H1 (cell line): ENCODE data around the gene INPP4A. TPM values are rescaled to one million over a fixed set of nuclear protein-coding genes. Genes with fewer than 3 reads are reported as not detected.

ENCODE experiments used
- CTCF ChIA-PET: fragments of 300-600 bp; sonication (Branson Sonifier 250); formaldehyde crosslinking; loops from one replicate; lab custom pipeline; 2021; ENCODE audit not compliant: partially characterized antibody; lab: Charles Lee
- POLR2A ChIA-PET: fragments of 300-600 bp; sonication (Branson Sonifier 250); formaldehyde crosslinking; loops from one replicate; lab custom pipeline; 2021; ENCODE audit warnings: inconsistent platforms; ENCODE audit not compliant: partially characterized antibody; lab: Charles Lee
- DNase-seq, 2 experiments: peaks; one replicate each; pipeline versions ENCODE4 v3.0.0 to v3.0.0-alpha.2; 2010 to 2022; ENCODE audit warnings: low spot score in 2 of 2, low read depth in 1 of 2, mixed read lengths in 1 of 2
- FAIRE-seq: peaks from 2 replicates; lab custom pipeline; 2011; peaks lifted over from hg19 to GRCh38; lab: Jason Lieb, UNC
- H2AFZ ChIP-seq: 2 replicates; pipeline ENCODE4 v1.8.1; 2012; ENCODE audit warnings: low read length, inconsistent platforms
- H2AK5ac ChIP-seq: 2 replicates; pipeline ENCODE4 v1.6.1; 2013; ENCODE audit warnings: low read depth, low read length
- H2BK120ac ChIP-seq: replicated peaks from 2 replicates; pipeline ENCODE3; 2013; ENCODE audit warnings: low read depth, low read length, inconsistent platforms
- H2BK12ac ChIP-seq: 2 replicates; pipeline ENCODE4 v1.6.1; 2013; ENCODE audit warnings: low read depth, low read length
- H2BK15ac ChIP-seq: 2 replicates; pipeline ENCODE4 v1.6.1; 2013; ENCODE audit warnings: low read length
- H2BK20ac ChIP-seq: 2 replicates; pipeline ENCODE4 v1.6.1; 2013; ENCODE audit warnings: low read length
- H2BK5ac ChIP-seq: 2 replicates; pipeline ENCODE4 v1.6.1; 2013; ENCODE audit warnings: low read depth, low read length
- H3K14ac ChIP-seq: 2 replicates; pipeline ENCODE4 v1.6.1; 2013; ENCODE audit warnings: inconsistent platforms; ENCODE audit not compliant: insufficient read length
- H3K18ac ChIP-seq: 2 replicates; pipeline ENCODE4 v1.6.1; 2013; ENCODE audit warnings: low read length; ENCODE audit errors: extremely low read depth
- H3K23ac ChIP-seq: 2 replicates; pipeline ENCODE4 v1.6.1; 2013; ENCODE audit warnings: inconsistent platforms; ENCODE audit not compliant: insufficient read length
- H3K23me2 ChIP-seq: 2 replicates; pipeline ENCODE4 v1.6.1; 2013; ENCODE audit warnings: low read depth, low read length
- H3K27ac ChIP-seq: 2 replicates; pipeline ENCODE4 v1.6.1; 2011; ENCODE audit warnings: low read depth, low read length, inconsistent platforms
- H3K27me3 ChIP-seq, 4 experiments: replicated peaks in 1 of 4; 1 replicate in 1 of 4; 2 replicates in 3 of 4; pipeline versions ENCODE4 v1.6.1 to v1.8.1; 2011 to 2013; ENCODE audit warnings: low read length in 3 of 4, mild to moderate bottlenecking in 3 of 4, inconsistent platforms in 2 of 4, mixed read lengths in 2 of 4, moderate library complexity in 1 of 4; ENCODE audit not compliant: control insufficient read depth in 3 of 4, insufficient read depth in 3 of 4; ENCODE audit errors: extremely low read depth in 1 of 4
- H3K36me3 ChIP-seq, 4 experiments: 2 replicates each; pipeline versions ENCODE4 v1.6.1 to v1.8.1; 2011 to 2013; ENCODE audit warnings: mild to moderate bottlenecking in 4 of 4, low read length in 3 of 4, moderate library complexity in 2 of 4, control low read depth in 1 of 4, inconsistent platforms in 1 of 4; ENCODE audit not compliant: insufficient read depth in 4 of 4, control insufficient read depth in 2 of 4
- H3K4ac ChIP-seq: replicated peaks from 2 replicates; pipeline ENCODE3; 2013; ENCODE audit warnings: low read length, low read depth, mixed read lengths, inconsistent platforms; ENCODE audit not compliant: insufficient read length
- H3K4me1 ChIP-seq, 4 experiments: replicated peaks in 1 of 4; 1 replicate in 1 of 4; 2 replicates in 3 of 4; pipeline versions ENCODE4 v1.6.1 to v1.8.1; 2011 to 2013; ENCODE audit warnings: low read length in 3 of 4, inconsistent platforms in 2 of 4, mixed read lengths in 1 of 4; ENCODE audit not compliant: insufficient read depth in 4 of 4, control insufficient read depth in 3 of 4
- H3K4me2 ChIP-seq, 2 experiments: 2 replicates each; pipeline versions ENCODE4 v1.6.1 to v1.8.1; 2011 to 2013; ENCODE audit warnings: low read depth in 2 of 2, low read length in 2 of 2, control low read depth in 1 of 2, inconsistent platforms in 1 of 2, mild to moderate bottlenecking in 1 of 2; ENCODE audit not compliant: insufficient read depth in 1 of 2
- H3K4me3 ChIP-seq, 4 experiments: fragments of 200-600, 300-600 bp in 1 of 4; sonication (generic), shearing (Covaris generic), sonication (Bioruptor Twin) in 1 of 4; 2 replicates each; pipeline versions ENCODE4 v1.5.1 to v1.8.1; 2011 to 2016; ENCODE audit warnings: low read length in 4 of 4, low read depth in 3 of 4, control low read depth in 2 of 4, inconsistent platforms in 2 of 4, mild to moderate bottlenecking in 2 of 4, mixed read lengths in 1 of 4, moderate library complexity in 1 of 4; ENCODE audit not compliant: insufficient read depth in 2 of 4; ENCODE audit errors: extremely low read depth in 1 of 4
- H3K56ac ChIP-seq: replicated peaks from 2 replicates; pipeline ENCODE3; 2013; ENCODE audit warnings: low read depth, mild to moderate bottlenecking, mixed read lengths, low read length, inconsistent platforms; ENCODE audit not compliant: insufficient read length
- H3K79me1 ChIP-seq: 2 replicates; pipeline ENCODE4 v1.6.1; 2013; ENCODE audit warnings: low read depth, low read length, control low read depth
- H3K79me2 ChIP-seq, 2 experiments: 2 replicates each; pipeline versions ENCODE4 v1.6.1 to v1.8.1; 2012 to 2013; ENCODE audit warnings: low read length in 2 of 2, mild to moderate bottlenecking in 2 of 2, inconsistent platforms in 1 of 2; ENCODE audit not compliant: insufficient read depth in 2 of 2, control insufficient read depth in 1 of 2
- H3K9ac ChIP-seq, 4 experiments: replicated peaks in 1 of 4; 1 replicate in 1 of 4; 2 replicates in 3 of 4; pipeline versions ENCODE4 v1.6.1 to v1.8.1; 2011 to 2013; ENCODE audit warnings: low read depth in 3 of 4, low read length in 3 of 4, control low read depth in 2 of 4, mild to moderate bottlenecking in 2 of 4, moderate library complexity in 2 of 4, inconsistent platforms in 1 of 4; ENCODE audit errors: extremely low read depth in 1 of 4
- H3K9me3 ChIP-seq, 2 experiments: 2 replicates each; pipeline versions ENCODE4 v1.6.1 to v1.8.1; 2012 to 2013; ENCODE audit warnings: mild to moderate bottlenecking in 2 of 2, moderate library complexity in 2 of 2, control low read depth in 1 of 2, inconsistent platforms in 1 of 2, low read depth in 1 of 2, low read length in 1 of 2, mixed read lengths in 1 of 2; ENCODE audit not compliant: insufficient read depth in 2 of 2
- H4K20me1 ChIP-seq, 2 experiments: replicated peaks in 1 of 2; 2 replicates each; pipeline versions ENCODE3 to v1.8.1; 2011 to 2013; ENCODE audit warnings: inconsistent platforms in 2 of 2, low read length in 2 of 2, mild to moderate bottlenecking in 1 of 2; ENCODE audit not compliant: insufficient read depth in 2 of 2, control insufficient read depth in 1 of 2
- H4K5ac ChIP-seq: 2 replicates; pipeline ENCODE4 v1.6.1; 2013; ENCODE audit warnings: low read length, low read depth, mixed read lengths, inconsistent platforms; ENCODE audit not compliant: insufficient read length
- H4K8ac ChIP-seq: 2 replicates; pipeline ENCODE4 v1.8.0; 2013; ENCODE audit warnings: mild to moderate bottlenecking, moderate library complexity, low read length, inconsistent platforms; ENCODE audit not compliant: insufficient read depth; ENCODE audit errors: extremely low read depth
- H4K91ac ChIP-seq: replicated peaks from 2 replicates; pipeline ENCODE3; 2013; ENCODE audit warnings: low read length, mixed read lengths, inconsistent platforms; ENCODE audit not compliant: insufficient read length
- MAFK ChIP-seq: IDR thresholded peaks from 2 replicates; pipeline ENCODE4 v1.6.1; 2012; ENCODE audit warnings: low read depth, mild to moderate bottlenecking, improper control_type of control experiment, low read length
- RFX5 ChIP-seq: IDR thresholded peaks from 2 replicates; pipeline ENCODE4 v1.6.1; 2011; ENCODE audit warnings: low read depth, low read length, improper control_type of control experiment, borderline replicate concordance
- TBP ChIP-seq: IDR thresholded peaks from 2 replicates; pipeline ENCODE4 v1.6.1; 2011; ENCODE audit warnings: low read depth, low read length, improper control_type of control experiment
- WGBS, 2 experiments: shearing (Covaris generic) in 1 of 2; methylation state at CpG; one replicate each; pipeline versions ENCODE4 v1.1.6 to v1.1.7; 2013 to 2015; ENCODE audit warnings: low lambda C conversion rate in 2 of 2, mixed read lengths in 2 of 2, inconsistent platforms in 1 of 2, low coverage in 1 of 2, missing lambda C conversion rate in 1 of 2; ENCODE audit not compliant: insufficient replicate concordance in 2 of 2, insufficient coverage in 1 of 2, insufficient read length in 1 of 2; ENCODE audit errors: extremely low coverage in 1 of 2, missing lambda C conversion rate in 1 of 2; 5-methylcytosine and 5-hydroxymethylcytosine counted together
- polyA plus RNA-seq, 7 experiments: library from polyadenylated mRNA; depleted of rRNA in 3 of 7; stranded (reverse) in 5 of 7; unstranded in 2 of 7; fragments of >200 nt in 5 of 7; fragments of 200-250 nt in 2 of 7; gene quantifications; 1 replicate in 5 of 7; 2 replicates in 1 of 7; 4 replicates in 1 of 7; pipeline versions ENCODE4 v1.2.1 to v1.2.3, GENCODE V29; 2011 to 2013; ENCODE audit warnings: missing spikeins in 2 of 7, mixed read lengths in 2 of 7
- total RNA-seq: library from RNA; stranded (reverse); fragmentation: NEBNext Ultra II Directional; extraction: Animal tissue kit (Norgen Biotek cat#: 25700); gene quantifications from 2 replicates; pipeline ENCODE4 v1.2.1, GENCODE V29; 2021

The INPP4A gene
- total and polyA plus RNA-seq, 2 of the 8 experiments (the other 6 are each of a cell fraction or from before 2014, with no cell fraction given): 25.6 to 34.3 TPM

- no peak overlapping the region for H2BK15ac ChIP-seq
- no peak overlapping the region for H2BK5ac ChIP-seq
- H3K23me2 ChIP-seq: no peaks in the 10 kb centered on the region
- H3K23ac ChIP-seq: no peak overlapping the region
- no peaks in the 10 kb centered on the region for H3K27me3 ChIP-seq
- no peak overlapping the region for H4K8ac ChIP-seq
- H3K9ac ChIP-seq: no peak overlapping the region
- H3K36me3 ChIP-seq: peaks cover 6 to 48% (median 36%) of the 10 kb centered on the region in 4 experiments
- no peak overlapping the region for H2BK20ac ChIP-seq
- H2BK12ac ChIP-seq: no peak overlapping the region
- H3K9me3 ChIP-seq: no peaks in the 10 kb centered on the region
- no peak overlapping the region for H3K18ac ChIP-seq
- ChIA-PET CTCF (interaction anchor here (1.6 kb wide), 1 partner anchor 36 kb away, joined by 4 read pairs; no protein-coding TSS in a partner anchor), POLR2A (no interaction called here)
- H3K4me2 ChIP-seq: no peak overlapping the region
- no peaks in the 10 kb centered on the region for H3K4me1 ChIP-seq
- H3K79me1 ChIP-seq: no peaks in the 10 kb centered on the region
- H3K4ac ChIP-seq: no peak overlapping the region
- no peak overlapping the region for H3K56ac ChIP-seq
- H2AK5ac ChIP-seq: no peak overlapping the region
- H4K20me1 ChIP-seq: peaks cover 0 to 4% of the 10 kb centered on the region in 2 experiments
- H4K5ac ChIP-seq: no peak overlapping the region
- no peak overlapping the region for H2BK120ac ChIP-seq
- no peak overlapping the region for H3K4me3 ChIP-seq
- DNase-seq (no peak), FAIRE-seq (no peak)
- no peak overlapping the region for H4K91ac ChIP-seq
- no peaks in the 10 kb centered on the region for H3K79me2 ChIP-seq
- TF ChIP-seq TBP: no peak
- no peak for TF ChIP-seq MAFK
- TF ChIP-seq RFX5: no peak
- no peak overlapping the region for H3K27ac ChIP-seq
- WGBS, 2 experiments: 89% methylated on average over 10 of the region's 10 CpGs; no CpG with 5 or more reads in 1 of the 2 experiments
- H3K14ac ChIP-seq: no peak overlapping the region
- no peak overlapping the region for H2AFZ ChIP-seq
Measured at GRCh38 chr2:98554116-98554861, 109.6 kb downstream of the INPP4A start.
